Activated naive CD4-positive, alpha-beta T cell treated with Interleukin-2 at 50 U/mL for 16 hours (primary cell): Measurements from ENCODE around the gene LTN1.
A peak's percentile ranks its signal among the peaks of the same experiment; 100 is the strongest.
"Not testable (repeated sequence)": the region's sequence is repeated elsewhere in the genome, so short reads cannot be mapped to it uniquely, and the experiment has no call there.

ENCODE experiments used
- DNase-seq: peaks from one replicate; pipeline ENCODE4 v3.0.0-alpha.2; 2020

LTN1 gene, protein sequence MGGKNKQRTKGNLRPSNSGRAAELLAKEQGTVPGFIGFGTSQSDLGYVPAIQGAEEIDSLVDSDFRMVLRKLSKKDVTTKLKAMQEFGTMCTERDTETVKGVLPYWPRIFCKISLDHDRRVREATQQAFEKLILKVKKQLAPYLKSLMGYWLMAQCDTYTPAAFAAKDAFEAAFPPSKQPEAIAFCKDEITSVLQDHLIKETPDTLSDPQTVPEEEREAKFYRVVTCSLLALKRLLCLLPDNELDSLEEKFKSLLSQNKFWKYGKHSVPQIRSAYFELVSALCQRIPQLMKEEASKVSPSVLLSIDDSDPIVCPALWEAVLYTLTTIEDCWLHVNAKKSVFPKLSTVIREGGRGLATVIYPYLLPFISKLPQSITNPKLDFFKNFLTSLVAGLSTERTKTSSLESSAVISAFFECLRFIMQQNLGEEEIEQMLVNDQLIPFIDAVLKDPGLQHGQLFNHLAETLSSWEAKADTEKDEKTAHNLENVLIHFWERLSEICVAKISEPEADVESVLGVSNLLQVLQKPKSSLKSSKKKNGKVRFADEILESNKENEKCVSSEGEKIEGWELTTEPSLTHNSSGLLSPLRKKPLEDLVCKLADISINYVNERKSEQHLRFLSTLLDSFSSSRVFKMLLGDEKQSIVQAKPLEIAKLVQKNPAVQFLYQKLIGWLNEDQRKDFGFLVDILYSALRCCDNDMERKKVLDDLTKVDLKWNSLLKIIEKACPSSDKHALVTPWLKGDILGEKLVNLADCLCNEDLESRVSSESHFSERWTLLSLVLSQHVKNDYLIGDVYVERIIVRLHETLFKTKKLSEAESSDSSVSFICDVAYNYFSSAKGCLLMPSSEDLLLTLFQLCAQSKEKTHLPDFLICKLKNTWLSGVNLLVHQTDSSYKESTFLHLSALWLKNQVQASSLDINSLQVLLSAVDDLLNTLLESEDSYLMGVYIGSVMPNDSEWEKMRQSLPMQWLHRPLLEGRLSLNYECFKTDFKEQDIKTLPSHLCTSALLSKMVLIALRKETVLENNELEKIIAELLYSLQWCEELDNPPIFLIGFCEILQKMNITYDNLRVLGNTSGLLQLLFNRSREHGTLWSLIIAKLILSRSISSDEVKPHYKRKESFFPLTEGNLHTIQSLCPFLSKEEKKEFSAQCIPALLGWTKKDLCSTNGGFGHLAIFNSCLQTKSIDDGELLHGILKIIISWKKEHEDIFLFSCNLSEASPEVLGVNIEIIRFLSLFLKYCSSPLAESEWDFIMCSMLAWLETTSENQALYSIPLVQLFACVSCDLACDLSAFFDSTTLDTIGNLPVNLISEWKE (N-terminal part only)

DNA sequence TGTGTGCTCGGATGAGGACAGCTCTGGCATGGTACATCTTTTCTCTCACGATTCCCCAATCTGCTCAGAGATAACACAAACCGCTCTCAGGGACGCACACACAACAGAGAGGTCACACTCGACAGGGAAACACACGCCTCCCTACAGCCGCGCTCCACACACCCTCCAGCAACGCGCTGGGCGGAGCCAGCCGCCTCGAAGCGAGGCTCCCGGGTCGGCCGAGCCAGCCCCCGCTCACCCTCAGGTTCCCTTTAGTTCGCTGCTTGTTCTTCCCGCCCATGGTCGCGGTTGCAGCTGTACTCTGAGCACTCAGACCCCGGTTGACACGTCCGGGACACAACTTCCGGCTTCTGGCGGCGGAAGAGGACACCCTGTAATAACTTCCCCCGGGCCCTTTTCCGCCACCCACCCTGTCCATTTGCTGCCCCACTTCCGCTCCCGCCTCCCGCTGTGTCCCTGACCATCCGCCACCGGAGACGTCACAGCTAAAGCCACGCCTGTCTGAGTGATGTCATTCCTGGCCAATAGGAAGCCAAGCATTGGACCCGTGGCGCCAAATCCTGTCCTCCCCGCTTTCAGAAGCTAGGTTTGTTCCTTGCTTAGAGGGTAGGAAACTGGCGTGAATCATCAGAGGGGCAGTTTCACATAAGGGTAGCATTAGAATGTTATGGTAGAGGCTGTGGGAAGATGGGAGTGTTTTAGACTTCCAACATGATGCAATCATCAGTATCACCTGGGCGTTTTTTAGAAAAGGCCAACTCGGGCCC lies at the start of gene LTN1:
Gene LTN1, minus strand, starts transcription at position 352 of the 767 bp plus-strand sequence. Its CDS starts 72 bp downstream, at position 280.
- peak; percentile 99 for DNase-seq

DNA sequence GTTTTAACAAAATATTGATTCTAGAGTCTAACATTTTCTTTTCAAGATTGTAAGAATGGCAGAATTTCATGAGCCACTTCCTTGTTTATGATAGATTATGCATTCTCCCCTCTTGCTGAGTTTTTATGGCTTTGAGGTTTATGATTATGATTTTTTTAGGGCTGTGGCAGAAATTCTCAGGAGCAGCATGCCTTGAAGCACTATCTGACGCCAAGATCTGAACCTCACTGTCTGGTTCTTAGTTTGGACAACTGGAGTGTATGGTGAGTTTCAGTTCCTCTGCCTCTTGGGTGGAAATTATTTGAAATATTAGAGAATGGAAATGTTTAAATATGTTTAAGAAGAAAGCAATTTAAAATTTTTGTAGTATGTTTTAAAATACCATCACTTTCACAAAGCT lies 42.0 kb upstream of the LTN1 start:
- no peak for DNase-seq

DNA sequence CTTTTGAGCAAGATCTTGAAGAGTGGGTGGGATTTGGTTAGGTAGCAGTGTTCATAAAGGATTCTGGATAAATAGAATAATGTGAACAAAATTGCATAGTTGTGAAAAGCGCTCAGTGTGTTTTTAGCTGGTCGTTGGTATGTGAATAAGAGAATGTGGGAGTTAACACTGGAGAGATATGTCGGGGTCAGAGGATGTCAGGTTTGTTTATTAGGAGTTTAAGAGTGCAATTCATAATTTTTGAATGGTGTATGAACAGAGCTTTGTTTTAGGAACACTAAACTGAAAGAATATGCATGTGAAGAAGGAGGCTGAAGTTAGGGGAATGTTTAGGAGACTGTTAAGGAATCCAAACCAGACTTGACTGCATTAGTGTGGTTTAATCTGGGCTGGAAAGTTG lies 41.2 kb upstream of the LTN1 start:
- DNase-seq, result no peak

DNA sequence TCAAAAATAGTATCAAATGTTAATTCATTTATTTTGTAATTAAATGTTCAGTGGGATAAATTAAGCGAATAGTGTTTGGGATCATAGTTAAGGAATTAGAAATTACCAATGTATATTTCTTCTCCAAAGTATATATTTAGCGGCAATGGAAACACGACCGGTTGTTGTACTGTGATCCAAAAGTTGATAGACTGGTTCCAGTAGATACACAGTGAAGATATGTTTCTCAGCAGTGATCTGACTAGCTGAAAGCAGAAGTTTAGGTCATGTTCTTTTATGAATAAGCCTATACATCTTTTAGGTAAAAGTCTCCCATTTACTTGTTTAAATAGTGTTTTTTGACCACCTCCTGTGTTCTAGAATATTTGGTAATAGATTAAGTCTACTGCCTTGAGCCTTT lies 40.6 kb upstream of the LTN1 start:
- no peak for DNase-seq

DNA sequence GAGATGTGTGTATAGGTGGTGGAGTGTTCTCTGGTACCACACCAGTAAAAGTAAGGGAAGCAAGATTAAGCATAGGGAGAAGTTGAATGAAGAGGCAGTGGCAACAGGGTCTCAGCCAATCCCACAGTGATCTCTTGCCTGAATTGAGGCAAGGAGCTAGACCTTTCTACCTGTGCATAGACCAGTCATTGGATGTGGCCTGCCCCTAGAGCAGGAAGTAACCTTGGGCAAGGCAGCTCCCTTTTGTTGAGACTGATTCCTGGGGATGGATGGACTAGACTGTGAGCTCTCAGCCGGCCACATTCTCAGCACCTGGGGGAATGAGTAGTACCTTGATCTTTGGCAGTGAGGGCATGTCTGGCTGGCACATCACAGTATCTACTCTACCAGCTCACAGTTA lies 38.2 kb upstream of the LTN1 start:
- DNase-seq, result no peak

DNA sequence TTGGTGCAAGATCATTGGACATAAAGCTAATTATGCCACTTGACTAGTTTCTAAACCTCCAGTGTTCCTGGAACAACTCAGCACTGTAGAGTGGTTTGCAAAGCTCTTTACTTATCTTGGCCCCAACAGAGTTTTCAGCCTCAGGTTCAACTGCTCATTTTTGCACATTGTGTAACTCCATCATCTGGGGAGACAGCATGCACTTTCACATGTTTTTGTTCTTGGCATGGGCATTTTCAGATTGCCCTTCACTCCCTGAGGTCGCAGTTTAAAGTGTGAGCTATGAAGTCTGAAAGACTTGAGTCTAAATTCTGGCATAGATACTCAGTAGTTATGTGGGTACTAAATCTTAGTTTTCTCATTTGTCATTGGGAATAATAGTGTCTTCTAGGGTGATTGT lies 36.8 kb upstream of the LTN1 start:
- DNase-seq, result no peak

DNA sequence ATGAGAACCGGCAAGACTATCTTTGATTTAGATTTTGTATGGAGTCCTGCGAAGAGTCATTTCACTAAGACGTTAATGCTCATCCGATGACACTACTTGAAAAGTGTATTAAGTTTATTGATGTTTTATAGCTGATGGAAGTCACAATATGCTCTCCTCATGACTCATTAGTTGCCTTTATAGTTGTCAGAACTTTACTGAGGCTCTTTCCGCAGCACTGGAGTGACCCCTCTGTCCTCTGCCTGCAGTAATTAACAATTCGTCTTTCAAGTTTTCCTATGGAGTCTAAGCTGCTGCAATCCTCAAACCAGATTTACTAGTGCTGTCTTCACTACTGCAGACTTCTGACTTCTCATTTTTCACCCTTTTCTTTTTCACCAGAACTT lies 32.6 kb upstream of the LTN1 start:
- DNase-seq, result no peak

DNA sequence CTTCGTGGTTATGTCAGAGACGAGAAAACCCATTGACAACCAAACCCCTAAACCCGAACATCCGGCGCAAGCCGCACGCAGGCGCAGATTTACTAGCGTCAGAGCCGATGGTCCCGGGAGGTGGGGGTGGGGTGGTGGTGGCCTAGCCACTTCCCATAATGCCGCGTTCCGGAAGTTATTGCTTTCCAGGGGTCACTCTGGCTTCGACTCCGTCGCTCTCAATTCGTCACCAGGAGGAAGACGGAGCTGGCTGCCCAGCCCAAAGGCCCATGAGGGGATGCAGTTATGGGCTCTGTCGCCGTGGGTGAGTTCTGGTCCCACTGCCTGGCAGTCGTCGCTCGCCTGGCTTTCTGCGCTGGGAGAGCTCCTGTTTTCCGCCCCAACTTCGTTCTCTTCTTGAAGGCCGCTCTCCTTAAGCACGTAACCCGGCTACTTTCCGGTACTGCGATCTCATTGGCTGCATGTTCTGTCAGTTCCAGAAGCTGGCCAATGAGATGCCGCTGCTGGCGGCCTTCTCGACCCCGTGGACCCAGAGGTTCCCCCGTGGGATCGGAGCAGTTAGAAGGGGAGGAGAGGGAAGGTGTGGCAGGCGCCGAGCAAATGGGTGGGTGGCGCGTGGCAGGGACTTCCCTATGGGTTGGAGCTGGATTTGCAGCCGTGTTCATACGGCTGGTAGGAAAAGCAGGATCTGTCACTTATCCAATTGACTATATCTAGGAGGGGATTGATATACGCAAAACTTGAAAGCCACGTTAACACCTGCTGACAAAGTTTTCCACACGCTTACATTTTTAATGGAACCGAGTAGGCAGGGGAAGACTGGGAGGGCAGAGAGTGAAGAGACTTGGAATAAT lies 32.0 kb upstream of the LTN1 start, which contains the start of gene USP16:
Gene USP16, plus strand, starts transcription at position 195 of the 854 bp plus-strand sequence. CDS start 3,246 bp downstream, outside the sequence.
- peak; percentile 95 for DNase-seq

DNA sequence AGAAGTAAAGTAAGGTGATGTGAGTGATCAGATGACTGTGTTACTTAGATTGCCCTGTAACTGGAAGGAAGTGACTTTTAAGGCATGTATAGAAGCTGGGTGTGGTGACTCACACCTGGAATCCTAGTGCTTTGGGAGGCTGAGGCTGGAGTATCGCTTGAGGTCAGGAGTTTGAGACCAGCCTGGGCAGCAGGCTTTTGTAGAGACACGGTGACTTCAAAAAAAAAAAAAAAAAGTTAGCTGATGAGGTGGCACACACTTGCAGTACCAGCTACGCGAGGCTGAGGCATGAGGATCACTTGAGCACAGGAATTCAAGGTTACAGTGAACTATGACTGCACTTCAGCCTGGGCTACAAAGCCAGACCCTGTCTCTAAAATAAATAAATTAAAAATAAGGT lies 29.5 kb upstream of the LTN1 start:
- DNase-seq, result peak; percentile 19

DNA sequence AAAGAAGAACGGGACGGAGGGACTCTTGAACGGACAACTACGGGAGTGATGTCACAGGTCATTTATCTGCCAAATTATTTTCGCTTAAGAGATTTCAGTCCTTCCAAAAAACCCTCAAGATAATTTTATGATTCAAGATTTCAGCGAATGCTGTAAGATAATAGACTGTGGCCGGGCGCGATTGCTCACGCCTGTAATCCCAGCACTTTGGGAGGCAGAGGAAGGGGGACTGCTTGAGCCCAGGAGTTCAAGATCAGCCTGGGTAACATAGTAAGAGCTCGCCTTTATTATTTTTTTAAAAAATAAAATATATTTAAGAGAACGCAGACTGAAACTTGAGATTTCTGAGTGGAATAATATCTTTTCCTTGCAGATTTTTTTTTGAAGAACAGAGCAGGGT lies 25.9 kb upstream of the LTN1 start:
- no peak for DNase-seq

DNA sequence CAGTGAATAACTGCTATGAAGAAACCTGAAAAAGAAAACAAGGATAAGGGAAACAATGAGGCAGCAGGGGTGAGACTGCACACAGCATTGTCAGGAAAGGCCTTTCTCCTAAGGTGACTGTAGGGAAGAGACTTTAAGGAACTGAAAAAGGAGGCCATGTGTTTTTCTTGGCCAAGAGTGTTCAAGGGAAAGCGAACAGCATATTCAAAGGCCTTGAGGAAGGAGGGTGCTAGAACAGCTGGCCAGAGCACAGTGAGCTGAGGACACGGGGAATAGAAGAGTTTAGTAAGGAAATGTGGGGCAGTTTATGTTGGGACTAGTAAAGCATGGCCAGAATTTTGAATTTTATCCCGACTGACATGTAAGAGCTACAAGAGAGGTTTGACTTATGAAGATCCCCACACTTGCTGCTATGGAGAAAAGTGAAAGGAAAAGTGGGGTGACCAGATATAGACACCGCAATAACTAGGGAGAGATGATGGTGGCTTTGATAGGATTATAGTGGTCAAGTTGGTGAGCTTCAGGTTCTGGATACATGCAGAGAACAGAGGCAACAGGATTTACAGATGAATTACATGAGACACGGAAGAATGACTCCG lies 25.1 kb upstream of the LTN1 start:
- DNase-seq, result no peak

DNA sequence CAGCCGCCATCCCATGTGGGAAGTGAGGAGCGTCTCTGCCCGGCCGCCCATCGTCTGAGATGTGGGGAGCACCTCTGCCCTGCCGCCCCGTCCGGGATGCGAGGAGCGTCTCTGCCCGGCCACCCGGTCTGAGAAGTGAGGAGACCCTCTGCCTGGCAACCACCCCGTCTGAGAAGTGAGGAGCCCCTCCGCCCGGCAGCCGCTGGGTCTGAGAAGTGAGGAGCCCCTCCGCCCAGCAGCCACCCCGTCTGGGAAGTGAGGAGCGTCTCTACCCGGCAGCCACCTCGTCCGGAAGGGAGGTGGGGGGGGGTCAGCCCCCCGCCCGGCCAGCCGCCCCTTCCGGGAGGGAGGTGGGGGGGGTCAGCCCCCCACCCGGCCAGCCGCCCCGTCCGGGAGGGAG lies 18.6 kb upstream of the LTN1 start:
- DNase-seq, result not testable (repeated sequence)

DNA sequence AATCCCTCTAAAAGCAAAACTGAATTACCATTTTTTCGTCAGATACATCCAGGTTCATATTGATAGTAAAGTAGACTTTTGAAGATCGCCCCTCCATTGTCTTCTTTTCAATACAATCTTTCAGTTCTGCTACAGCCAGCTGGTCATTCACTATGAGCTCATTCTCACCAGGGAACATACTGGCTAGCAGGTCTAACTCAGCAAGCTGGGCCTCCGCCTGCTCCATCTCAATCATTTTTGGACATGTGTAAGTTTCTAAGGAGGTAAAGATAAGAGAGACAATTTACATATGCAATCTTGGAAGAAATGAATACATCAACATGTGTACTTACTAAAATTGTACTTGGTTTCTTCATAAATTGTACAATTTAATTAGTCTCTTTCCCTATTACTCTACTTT lies 15.7 kb upstream of the LTN1 start:
- DNase-seq, result no peak

DNA sequence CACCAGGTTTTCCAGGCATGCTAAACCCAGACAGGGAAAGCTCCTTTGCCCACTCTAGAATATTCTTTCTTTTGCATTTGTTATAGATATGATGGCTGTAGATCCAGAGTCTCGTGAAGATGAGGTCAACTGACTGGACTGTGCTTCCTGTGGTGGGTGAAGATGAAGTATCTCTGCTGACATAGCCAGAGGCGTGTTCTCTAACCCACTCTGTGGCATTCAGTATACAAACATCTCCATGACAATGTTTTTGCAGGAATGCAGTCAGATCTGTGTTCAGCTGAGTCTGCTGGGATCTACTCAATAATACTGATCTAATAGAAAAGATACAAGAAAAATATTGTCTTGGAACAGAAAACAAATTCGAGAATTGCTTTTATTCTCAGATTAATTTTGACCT lies 15.1 kb upstream of the LTN1 start:
- DNase-seq, result no peak

DNA sequence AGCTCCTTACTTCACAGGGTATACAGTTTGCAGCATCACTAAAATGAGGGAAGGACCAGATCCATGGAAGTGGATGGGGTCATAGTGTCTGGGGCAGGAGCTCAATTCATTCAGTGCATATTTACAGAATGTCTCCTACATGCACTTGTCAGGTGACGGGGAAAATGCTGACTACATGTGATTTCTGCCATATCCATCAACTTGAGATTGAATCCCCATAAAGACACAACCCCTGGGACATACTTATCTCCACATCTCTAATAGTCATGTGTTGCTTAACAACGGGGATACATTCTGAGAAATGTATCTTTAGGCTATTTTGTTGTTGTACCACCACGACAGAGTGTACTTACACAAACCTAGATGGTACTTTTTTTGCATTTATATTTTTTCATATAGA lies 14.5 kb upstream of the LTN1 start:
- DNase-seq, result no peak

DNA sequence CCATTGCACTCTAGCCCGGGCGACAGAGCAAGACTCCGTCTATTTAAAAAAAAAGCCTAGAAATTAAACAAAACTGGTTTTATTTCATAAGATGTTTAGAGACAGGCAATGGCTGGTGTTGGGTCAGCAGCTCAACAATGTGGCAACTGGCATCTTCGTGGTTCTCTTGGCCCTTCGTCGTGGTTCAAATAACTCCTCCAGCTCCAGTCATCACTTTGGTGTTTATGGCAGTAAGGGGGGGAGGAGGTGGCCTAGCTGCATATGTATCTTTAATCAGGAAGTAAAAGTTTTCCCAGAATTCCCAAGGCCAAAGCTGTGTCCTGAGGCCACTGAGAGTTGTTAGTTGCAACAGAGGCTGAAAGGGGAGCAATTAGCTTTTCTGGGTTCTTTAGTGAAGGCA lies 13.0 kb upstream of the LTN1 start:
- no peak for DNase-seq

DNA sequence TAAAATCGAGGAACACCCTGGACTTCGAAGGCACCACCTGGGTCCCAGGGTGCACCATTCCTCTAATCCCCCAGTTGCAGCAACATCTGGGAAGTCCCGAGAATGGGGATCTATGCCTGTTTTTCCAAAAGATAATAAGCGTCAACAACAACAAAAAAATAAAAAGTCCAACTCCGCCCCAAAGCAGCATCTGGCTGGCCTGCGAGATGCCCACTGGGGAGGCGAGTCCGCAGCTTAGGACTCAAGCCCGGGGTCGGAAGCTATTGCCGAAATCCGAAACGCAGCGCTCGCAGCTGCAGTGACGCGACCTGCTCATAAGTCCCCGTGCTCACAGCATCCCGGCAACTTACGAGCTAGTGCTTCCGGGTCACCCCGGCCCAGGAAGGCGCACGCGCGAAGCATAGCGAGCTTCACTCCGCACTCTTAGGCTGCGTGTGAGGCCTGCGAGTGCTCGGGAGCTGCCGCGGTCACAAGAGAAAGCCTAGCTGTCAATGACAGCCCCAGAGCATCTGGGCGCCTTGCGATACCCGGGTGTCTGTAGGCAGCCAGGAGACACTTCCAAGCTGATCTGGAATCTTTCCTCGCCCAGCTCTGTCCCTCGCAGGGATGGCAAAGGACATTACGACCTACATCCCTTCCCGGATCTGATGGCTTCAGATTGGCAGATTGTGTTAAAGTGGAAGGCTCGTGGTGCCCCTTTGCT lies 9.9 kb upstream of the LTN1 start:
- peak; percentile 96 for DNase-seq

DNA sequence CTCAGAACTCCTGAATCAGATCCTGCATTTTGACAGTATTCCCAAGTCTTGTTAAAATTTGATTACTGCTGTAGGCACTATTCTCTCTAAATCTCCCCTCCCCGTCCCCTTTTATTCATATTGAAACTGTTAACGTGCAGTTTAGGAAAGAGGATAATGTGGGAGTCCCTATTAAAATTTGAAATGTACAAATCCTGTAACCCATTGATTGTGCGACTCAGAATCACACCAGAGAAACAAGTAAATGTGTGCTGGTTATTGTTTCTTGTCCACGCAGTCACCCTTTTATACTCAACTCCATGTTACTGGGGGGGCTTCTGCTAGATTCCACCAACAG lies 584 bp upstream of the LTN1 start:
- no peak for DNase-seq

DNA sequence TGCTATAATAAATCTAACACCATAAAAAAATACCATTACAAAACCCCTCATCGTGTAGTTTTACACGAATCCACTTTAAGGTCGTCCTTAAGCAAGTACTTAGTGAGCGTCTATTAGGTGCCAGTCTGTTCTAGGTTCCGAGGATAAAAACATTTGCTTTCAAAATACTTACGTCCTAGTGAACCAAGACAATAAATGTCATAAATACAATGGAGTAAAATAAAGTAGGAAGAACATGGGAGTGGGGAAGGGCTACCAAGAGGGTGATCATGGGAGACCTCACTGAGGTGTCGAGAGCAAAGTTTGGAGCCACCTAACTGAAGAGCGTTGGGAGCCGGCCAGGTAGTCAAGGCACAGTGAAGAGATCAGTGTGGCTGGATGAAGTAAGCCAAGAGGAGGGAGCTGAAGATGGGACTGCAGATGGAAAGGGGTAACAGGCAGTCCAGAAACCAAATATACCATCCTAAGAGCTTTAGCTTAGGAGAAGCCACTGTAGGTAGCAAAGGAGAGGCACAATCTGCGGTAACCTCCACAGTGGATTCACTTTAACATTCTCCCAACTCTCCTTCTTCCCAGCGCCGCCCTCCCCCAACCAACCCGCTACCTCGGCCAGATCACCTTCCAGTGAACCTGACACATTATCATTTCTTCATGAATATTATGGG lies 684 bp downstream of the LTN1 start:
- no peak for DNase-seq

DNA sequence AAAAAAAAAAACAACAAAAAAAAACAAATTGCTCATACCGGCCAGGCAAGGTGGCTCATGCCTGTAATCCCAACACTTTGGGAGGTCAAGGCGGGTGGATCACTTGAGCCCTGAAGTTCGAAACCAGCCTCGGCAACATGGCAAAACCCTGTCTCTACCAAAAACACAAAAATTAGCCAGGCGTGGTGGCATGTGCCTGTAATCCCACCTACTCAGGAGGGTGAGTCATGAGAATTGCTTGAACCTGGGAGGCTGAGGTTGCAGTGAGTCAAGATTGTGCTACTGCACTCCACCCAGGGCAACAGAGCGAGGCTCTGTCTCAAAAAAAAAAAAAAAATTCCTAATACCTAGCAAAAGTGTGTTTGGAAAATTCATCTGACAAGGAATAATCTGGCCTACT lies 4.5 kb downstream of the LTN1 start:
- peak; percentile 39 for DNase-seq
